NCI-H1105 (cell line): Measurements from ENCODE around the gene IRAK4.

Experiments used
- DNase-seq: peaks from one replicate; lab custom pipeline; 2025; lab: John Stamatoyannopoulos, UW

Gene IRAK4

GRCh38 chr12:43836475-43836989, 77.8 kb downstream of the IRAK4 start:
- DNase-seq: no peak
